GM21576 (cell line): ENCODE measurements around the gene PLEKHA7.
"Not testable (repeated sequence)": the region's sequence is repeated elsewhere in the genome, so short reads cannot be mapped to it uniquely, and the experiment has no call there.

Experiments used
- ATAC-seq: cut with Tn5 transposase; IDR thresholded peaks from one replicate; pipeline ENCODE4 v1.9.1; 2021; ENCODE audit warnings: mild to moderate bottlenecking, moderate library complexity; ENCODE audit not compliant: unreplicated experiment

The PLEKHA7 gene

GRCh38 chr11:17012179-17012578, 2.0 kb downstream of the PLEKHA7 start:
- ATAC-seq: no peak

GRCh38 chr11:17010851-17011420, 3.3 kb downstream of the PLEKHA7 start:
- no peak for ATAC-seq

GRCh38 chr11:17008099-17008498, 6.1 kb downstream of the PLEKHA7 start:
- no peak for ATAC-seq

GRCh38 chr11:17005646-17006045, 8.6 kb downstream of the PLEKHA7 start:
- ATAC-seq: no peak

DNA sequence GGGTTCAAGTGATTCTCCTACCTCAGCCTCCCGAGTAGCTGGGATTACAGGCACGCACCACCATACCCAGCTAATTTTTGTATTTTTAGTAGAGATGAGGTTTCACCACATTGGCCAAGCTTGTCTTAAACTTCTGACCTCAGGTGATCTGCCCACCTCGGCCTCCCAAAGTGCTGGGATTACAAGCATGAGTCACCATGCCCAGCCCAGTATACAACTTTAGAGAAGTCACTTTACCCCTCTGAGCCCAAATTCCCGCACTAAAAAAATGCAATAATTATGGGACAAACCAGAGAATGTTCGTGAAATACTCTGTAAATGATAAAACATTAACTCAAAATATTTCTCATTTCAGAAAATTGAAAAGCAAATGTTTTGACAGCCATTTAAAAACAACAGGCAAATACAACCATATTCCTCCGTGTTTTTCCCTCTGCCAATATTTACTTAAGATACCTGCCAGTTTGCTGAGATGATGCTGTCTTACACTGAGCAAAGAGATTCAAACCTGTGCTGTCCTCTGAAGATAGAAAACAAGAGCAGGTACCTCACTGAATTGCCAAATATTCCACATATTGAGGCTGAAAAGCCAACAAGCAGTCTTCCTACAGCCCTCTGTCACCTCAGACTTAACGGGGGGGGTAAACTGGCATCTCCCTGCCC, 9.6 kb downstream of the PLEKHA7 start:
- no peak for ATAC-seq

DNA sequence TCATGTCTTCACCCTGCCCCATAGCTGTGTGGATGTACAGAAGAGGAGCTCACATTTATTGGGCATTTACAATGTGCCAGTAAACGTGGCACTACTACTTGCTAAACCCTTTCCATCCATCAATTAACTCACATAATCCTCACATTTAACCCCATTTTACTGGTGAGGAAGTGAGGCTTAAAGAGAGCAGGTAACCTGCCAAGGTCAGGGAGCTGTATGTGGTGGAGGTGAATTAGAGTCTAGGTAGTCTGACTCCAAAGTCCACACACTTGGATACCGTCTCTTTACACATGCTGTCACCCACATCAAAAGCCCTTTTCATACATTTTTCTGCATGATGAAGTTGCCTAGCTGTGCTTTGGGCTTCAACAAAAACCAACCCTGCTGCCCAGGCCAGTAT, 10.8 kb downstream of the PLEKHA7 start:
- ATAC-seq: no peak

DNA sequence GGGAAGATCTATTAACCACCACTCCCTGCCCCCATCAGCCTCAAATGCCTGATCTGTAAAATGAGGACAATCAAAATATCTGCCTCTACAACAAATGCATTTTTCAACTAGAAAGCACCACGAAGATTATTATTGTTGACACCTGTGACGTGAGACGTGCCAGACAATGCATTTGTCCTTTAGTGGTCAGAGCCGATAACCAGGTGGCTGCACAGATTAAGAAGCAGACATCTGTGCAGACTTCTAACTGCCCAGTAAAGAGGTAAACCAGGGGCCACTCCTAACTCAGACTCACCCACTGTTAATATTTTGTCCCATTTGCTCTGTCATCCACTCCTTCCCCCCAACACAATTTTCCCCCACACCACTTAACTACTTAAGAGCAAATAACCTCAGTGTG, 11.7 kb downstream of the PLEKHA7 start:
- ATAC-seq: no peak

DNA sequence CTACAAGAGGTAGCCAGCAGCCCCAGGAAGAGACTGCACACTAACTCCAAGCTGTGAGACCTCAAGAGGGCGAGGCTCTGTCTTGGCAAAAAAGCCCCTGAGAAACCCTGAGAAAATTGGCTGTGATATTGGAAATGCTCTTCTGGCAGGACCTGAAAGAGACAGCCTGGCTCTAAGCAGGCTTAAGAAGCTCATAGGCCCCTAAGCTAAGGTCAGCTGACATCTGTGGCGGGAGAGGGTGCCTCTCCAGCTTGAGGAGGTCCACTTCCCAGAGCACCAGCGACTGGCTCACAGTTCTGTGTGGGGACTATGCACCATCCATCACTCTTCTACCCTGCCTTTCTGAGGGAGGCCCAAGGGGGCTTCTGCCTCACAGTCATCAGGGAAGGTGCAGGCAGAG, 12.4 kb downstream of the PLEKHA7 start:
- ATAC-seq: no peak

DNA sequence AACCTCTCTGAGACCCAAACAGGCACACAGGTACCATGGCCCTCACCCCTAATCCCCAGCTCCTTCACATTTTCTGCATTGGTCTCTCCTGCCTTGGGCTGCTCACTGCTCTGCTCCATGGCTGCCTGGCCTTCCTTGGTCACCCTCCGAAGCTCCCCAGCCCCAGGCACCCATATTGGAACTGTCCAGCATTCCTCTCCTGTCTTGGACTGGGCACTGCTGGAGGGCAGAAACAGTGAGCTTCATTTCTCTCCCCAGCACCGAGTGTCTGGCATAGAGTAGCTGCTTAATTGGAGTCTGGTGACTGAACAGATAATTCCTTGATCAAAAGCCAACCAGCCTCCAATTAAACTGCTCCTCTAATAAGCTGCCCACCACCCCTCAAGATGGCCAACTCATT, 13.2 kb downstream of the PLEKHA7 start:
- no peak for ATAC-seq

DNA sequence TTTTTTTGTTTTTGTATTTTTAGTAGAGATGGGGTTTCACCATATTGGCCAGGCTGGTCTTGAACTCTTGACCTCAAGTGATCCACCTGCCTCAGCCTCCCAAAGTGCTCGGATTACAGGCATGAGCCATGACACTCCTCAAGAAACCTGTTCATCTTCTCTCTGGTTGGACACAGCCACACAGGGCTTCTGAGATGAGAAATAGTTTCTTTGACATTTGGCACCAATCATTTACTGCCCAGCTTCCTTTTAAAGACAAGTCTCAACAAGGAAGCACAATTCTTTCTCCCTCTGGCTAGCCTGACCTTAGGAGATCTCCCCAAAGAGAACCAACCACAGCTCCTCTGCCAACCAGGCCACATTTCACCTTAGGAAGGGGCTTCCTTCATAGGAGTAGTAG, 14.0 kb downstream of the PLEKHA7 start:
- ATAC-seq: not testable (repeated sequence)

DNA sequence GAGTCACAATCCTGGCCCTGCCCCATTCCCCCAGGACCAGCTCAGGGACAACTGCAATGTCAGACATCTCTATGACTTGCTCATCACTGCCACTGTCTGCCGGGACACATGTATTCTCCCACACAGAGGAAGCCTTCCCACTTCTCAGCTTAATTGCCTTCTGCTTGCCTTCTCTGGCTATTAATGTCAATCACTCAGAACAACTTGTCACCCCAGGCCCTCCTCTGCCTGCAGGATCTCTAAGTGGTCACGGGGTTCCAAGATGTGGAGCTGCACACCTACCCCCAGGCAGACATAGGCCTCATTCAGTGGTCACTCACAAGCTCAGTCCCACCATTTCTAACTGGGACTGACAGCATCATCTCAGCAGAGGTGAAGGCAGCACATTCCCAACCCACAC, 15.1 kb downstream of the PLEKHA7 start:
- no peak for ATAC-seq

- no peak for ATAC-seq
These were observed 16.6 kb downstream of the PLEKHA7 start for GRCh38 chr11:16997624-16998023.

DNA sequence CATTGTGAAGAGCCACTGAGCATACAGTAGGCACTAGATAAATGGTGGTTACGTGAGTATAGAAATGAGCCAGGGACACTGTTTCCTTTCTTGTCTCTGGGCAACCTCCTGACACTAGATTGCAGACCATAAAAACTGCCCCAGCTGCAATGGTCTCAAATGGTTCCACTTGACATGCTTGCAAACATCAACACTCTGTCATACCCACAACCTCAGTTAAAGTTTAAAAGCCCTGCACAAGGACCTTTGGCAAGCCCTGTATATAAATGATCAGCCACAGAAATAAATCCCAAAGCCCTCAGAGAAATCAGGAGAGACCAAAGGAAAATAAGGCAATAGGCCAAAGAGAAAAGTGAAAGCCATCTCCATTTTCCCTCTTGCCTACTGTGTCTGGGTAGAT, 20.7 kb downstream of the PLEKHA7 start:
- no peak for ATAC-seq

- no peak for ATAC-seq
These were observed 21.4 kb downstream of the PLEKHA7 start for GRCh38 chr11:16992846-16993245.

DNA sequence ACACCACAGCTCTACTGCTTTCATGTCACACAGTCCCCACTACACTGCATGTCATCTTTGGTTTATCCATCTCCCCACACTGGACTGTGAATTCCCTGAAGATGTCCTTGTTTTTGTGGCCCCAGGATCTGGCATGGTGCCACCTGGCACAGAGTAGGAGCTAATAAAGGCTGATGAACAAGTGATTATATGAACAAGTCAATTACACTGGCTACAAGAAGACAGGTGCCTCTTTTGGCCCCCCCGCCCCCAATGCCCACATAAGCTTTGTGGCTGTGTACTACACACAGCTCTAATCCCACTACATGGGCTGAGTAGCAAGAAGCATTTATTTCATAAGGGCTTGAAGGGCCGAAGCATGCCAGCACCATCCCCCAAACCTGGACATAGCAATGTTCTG, 24.7 kb downstream of the PLEKHA7 start:
- no peak for ATAC-seq

GRCh38 chr11:16987205-16987568, 27.0 kb downstream of the PLEKHA7 start:
- ATAC-seq: no peak

- ATAC-seq: peak; percentile 96
These were observed 27.6 kb downstream of the PLEKHA7 start for GRCh38 chr11:16986434-16987204.

DNA sequence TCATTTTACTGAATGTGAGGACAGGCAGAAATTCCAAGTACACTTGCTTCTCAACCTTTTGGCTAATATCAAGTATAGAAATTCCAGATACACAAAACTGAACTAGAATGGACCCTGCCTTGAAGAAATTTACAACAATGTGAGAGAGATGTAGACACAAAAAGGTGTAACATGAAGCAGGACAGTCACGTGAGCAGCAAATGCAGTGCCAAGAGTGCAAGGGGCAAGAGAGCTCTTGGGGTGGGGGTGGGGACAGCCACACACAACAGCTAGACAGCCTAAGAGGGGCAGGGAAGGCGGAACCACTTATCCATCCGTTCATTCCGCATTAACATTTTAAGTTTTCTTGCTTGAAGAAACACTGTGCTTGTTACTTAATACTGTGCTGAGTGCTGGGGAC, 28.9 kb downstream of the PLEKHA7 start:
- ATAC-seq: no peak

DNA sequence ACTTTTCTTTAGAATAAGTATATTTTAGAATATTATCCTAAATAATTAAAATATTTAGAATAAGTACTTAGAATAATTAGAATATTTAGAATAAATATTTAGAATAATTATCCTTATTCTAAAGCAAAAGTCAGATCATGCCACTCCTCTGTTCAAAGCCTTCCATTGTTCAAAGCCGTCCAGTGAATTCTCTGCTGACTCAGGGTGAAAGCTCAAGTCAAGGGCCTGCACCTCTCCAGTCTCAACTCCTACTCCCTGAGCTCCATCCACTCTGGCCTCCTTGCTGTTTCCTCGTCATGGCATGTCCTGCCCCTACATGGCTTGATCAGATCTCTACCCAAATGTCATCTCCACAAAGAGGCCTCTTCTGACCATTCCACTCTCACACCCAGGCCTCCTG, 30.0 kb downstream of the PLEKHA7 start:
- no peak for ATAC-seq

DNA sequence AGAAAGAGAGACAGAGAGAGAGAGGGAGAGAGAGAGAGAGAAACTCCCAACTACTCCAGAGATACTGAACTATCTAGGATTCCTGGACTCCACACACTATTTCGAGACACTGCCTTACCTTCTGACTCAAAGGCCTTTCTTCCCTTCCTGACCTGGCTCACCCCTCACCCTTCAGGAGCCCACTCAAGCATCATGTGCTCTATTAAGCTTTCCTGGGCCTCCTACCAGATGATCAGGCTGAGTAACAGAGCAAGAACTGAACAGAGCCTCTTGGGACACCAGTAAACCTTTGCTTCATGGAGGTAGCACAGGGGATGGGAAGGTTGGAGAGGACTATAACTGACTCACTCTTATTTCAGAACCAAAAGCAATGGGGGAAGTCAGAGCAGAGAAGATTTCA, 31.4 kb downstream of the PLEKHA7 start:
- no peak for ATAC-seq

- ATAC-seq: no peak
These were observed 31.9 kb downstream of the PLEKHA7 start for GRCh38 chr11:16982256-16982671.

DNA sequence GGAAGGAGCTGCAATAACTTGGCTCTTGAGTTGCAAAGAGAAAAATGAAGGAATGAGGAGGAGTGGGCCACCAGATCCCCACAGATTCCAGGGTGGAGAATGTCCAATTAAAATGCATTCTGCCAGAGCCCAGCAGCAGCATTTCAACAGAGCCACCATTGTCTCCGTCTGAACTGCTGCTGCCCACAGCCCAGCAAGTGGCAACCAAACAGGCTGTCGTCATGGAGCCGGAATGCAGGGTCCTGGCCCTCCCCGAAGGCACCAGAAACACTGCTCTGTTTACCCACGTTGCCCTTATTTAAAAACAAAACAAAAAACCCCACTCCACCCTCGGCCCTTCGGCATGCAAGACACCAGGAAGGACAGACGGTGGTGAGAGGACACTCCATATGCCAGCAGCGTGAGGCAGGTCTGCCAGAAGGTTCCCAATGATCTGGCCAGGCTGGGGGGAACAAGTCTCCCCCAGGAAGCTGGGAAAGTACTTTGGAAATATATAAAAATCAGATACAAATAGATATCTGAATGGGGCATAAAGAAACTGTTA, 32.5 kb downstream of the PLEKHA7 start:
- ATAC-seq: no peak
